ENCODE data around the gene KNSTRN.
A peak's percentile ranks its signal among the peaks of the same experiment; 100 is the strongest.

DNA sequence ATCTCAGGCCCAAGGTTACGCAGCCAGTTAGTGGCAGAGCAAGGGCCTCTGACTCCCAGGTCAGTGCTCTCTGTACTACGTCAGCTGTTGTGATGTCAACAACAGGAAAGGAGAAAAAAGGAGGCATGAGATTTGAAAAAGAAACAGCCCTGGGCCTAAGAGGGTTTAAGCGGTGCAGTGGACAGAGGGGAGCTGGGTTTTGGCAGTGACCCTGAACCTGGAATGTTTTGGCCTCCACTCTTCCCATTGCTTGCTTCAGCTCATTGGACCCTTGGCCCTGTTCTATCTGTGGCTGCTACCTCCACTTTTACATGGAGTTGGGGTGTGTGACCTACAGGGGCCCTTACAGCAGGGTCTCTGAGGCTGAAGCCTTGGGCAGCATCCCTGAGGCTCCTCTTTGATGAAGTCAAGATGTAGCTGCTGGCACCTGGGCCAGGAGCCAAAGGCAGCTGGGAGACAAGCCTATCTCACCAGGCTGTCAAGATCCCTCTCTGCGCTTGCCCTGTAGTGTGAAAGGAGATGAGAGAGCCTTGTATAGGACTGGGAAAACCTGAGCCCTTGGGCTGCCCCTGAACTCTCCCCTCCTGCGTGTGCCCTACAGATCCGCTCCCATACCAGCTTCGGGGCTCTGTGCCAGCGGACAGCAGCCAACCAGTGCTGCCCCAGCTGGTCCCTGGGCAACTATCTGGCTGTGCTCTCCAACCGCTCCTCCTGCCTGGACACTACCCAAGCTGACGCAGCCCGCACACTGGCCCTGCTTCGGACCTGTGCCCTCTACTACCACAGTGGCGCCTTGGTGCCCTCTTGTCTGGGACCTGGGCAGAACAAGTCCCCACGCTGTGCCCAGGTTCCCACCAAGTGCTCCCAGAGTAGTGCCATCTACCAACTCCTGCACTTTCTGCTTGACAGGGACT is 15.8 kb upstream of the KNSTRN start:
- TF ChIP-seq, protein P1, sequence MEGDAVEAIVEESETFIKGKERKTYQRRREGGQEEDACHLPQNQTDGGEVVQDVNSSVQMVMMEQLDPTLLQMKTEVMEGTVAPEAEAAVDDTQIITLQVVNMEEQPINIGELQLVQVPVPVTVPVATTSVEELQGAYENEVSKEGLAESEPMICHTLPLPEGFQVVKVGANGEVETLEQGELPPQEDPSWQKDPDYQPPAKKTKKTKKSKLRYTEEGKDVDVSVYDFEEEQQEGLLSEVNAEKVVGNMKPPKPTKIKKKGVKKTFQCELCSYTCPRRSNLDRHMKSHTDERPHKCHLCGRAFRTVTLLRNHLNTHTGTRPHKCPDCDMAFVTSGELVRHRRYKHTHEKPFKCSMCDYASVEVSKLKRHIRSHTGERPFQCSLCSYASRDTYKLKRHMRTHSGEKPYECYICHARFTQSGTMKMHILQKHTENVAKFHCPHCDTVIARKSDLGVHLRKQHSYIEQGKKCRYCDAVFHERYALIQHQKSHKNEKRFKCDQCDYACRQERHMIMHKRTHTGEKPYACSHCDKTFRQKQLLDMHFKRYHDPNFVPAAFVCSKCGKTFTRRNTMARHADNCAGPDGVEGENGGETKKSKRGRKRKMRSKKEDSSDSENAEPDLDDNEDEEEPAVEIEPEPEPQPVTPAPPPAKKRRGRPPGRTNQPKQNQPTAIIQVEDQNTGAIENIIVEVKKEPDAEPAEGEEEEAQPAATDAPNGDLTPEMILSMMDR (IDR thresholded peaks at IDR 0.05) = no peak
- TF ChIP-seq POLR2AphosphoS5 (IDR thresholded peaks at IDR 0.05) = peak in 2 of 4 donors; percentile 48 to 57
- TF ChIP-seq POLR2A (IDR thresholded peaks at IDR 0.05) = no peak
- no peak for TF ChIP-seq EP300 (IDR thresholded peaks at IDR 0.05)
